Measurements from ENCODE around the gene CACNA2D3. TPM values are rescaled to one million over a fixed set of nuclear protein-coding genes. Genes with fewer than 3 reads are reported as not detected.

Gene CACNA2D3
- total RNA-seq, 2 donors from 2014 or later, result 1.1 to 5.9 TPM

DNA sequence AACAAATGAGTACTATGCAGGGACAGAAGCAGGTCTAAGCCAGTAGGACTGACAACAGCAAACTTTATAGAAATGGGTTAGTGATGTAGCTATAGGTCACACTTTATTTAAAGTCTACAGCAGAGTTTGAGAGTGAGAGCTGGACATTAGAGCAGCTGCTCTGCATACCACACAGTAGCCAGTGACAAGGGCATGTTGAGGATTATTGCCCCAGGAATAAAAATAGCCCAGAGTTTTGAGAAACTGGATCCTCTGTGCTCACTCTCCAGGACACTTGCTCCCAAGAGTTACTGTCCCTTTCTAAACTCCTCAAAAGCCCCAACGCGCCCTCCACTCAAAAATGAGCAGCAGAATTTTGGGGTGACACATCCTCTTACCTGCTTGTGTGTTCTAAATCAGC is 784.4 kb downstream of the CACNA2D3 start:
- intact Hi-C loops (cut with DNase I), result no loop called here
- Histone ChIP-seq H3K9me3 (no peaks in the 10 kb centered on the region), H3K27me3 (replicated peaks; ENCODE audit: insufficient read depth) (no peaks in the 10 kb centered on the region), H3K4me1 (replicated peaks) (no peaks in the 10 kb centered on the region), H3K27ac (no peak overlapping the region), H3K4me3 (no peak overlapping the region), H3K36me3 (no peaks in the 10 kb centered on the region)
- TF ChIP-seq POLR2A (IDR thresholded peaks at IDR 0.05) (no peak), POLR2AphosphoS5 (IDR thresholded peaks at IDR 0.05) (no peak)
- TF ChIP-seq, protein P1, sequence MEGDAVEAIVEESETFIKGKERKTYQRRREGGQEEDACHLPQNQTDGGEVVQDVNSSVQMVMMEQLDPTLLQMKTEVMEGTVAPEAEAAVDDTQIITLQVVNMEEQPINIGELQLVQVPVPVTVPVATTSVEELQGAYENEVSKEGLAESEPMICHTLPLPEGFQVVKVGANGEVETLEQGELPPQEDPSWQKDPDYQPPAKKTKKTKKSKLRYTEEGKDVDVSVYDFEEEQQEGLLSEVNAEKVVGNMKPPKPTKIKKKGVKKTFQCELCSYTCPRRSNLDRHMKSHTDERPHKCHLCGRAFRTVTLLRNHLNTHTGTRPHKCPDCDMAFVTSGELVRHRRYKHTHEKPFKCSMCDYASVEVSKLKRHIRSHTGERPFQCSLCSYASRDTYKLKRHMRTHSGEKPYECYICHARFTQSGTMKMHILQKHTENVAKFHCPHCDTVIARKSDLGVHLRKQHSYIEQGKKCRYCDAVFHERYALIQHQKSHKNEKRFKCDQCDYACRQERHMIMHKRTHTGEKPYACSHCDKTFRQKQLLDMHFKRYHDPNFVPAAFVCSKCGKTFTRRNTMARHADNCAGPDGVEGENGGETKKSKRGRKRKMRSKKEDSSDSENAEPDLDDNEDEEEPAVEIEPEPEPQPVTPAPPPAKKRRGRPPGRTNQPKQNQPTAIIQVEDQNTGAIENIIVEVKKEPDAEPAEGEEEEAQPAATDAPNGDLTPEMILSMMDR (IDR thresholded peaks at IDR 0.05), result no peak
- no peak for DNase-seq (ENCODE audit: low spot score)
- WGBS, result 97% methylated on average over 2 of the region's 2 CpGs

GRCh38 chr3:54909191-54909590 is 786.8 kb downstream of the CACNA2D3 start:
- Histone ChIP-seq H3K9me3 (no peaks in the 10 kb centered on the region), H3K27me3 (replicated peaks; ENCODE audit: insufficient read depth) (no peaks in the 10 kb centered on the region), H3K4me1 (replicated peaks) (no peaks in the 10 kb centered on the region), H3K27ac (no peak overlapping the region), H3K4me3 (no peak overlapping the region), H3K36me3 (no peaks in the 10 kb centered on the region)
- DNase-seq (ENCODE audit: low spot score), result no peak
- WGBS, result 88% methylated on average over 2 of the region's 2 CpGs
- TF ChIP-seq POLR2A (IDR thresholded peaks at IDR 0.05), result no peak
- intact Hi-C loops (cut with DNase I), result no loop called here

GRCh38 chr3:54914180-54914579 is 791.8 kb downstream of the CACNA2D3 start:
- TF ChIP-seq POLR2A (IDR thresholded peaks at IDR 0.05), result no peak
- no peak for TF ChIP-seq POLR2AphosphoS5 (IDR thresholded peaks at IDR 0.05)
- TF ChIP-seq, protein P1 (IDR thresholded peaks at IDR 0.05), result no peak
- no peaks in the 10 kb centered on the region for H3K36me3 ChIP-seq
- no peak overlapping the region for H3K27ac ChIP-seq
- H3K27me3 ChIP-seq (replicated peaks; ENCODE audit: insufficient read depth), result no peaks in the 10 kb centered on the region
- WGBS, result 83% methylated on average over 2 of the region's 2 CpGs
- DNase-seq (ENCODE audit: low spot score), result no peak
- H3K9me3 ChIP-seq, result no peaks in the 10 kb centered on the region
- no peaks in the 10 kb centered on the region for H3K4me1 ChIP-seq (replicated peaks)
- intact Hi-C loops (cut with DNase I), result no loop called here
- no peak overlapping the region for H3K4me3 ChIP-seq

- no peaks in the 10 kb centered on the region for H3K4me1 ChIP-seq (replicated peaks)
- TF ChIP-seq, protein P1 (IDR thresholded peaks at IDR 0.05), result no peak
- TF ChIP-seq POLR2AphosphoS5 (IDR thresholded peaks at IDR 0.05) (no peak), POLR2A (IDR thresholded peaks at IDR 0.05) (no peak)
- DNase-seq (ENCODE audit: low spot score), result no peak
- no peaks in the 10 kb centered on the region for H3K27me3 ChIP-seq (replicated peaks; ENCODE audit: insufficient read depth)
- H3K4me3 ChIP-seq, result no peak overlapping the region
- no peak overlapping the region for H3K27ac ChIP-seq
- intact Hi-C loops (cut with DNase I), result no loop called here
- H3K9me3 ChIP-seq, result no peaks in the 10 kb centered on the region
- 42% methylated on average over 4 of the region's 4 CpGs for WGBS
- no peaks in the 10 kb centered on the region for H3K36me3 ChIP-seq
These were observed 792.8 kb downstream of the CACNA2D3 start for GRCh38 chr3:54915181-54915580.

- no peaks in the 10 kb centered on the region for H3K36me3 ChIP-seq
- 94% methylated on average over 8 of the region's 8 CpGs for WGBS
- no peaks in the 10 kb centered on the region for H3K9me3 ChIP-seq
- no peaks in the 10 kb centered on the region for H3K4me1 ChIP-seq (replicated peaks)
- H3K27me3 ChIP-seq (replicated peaks; ENCODE audit: insufficient read depth), result no peaks in the 10 kb centered on the region
- no peak overlapping the region for H3K4me3 ChIP-seq
- DNase-seq (ENCODE audit: low spot score), result no peak
- intact Hi-C loops (cut with DNase I), result no loop called here
- no peak for TF ChIP-seq POLR2AphosphoS5 (IDR thresholded peaks at IDR 0.05)
- no peak overlapping the region for H3K27ac ChIP-seq
These were observed 793.6 kb downstream of the CACNA2D3 start for GRCh38 chr3:54915976-54916375.

GRCh38 chr3:54916732-54917131 is 794.4 kb downstream of the CACNA2D3 start:
- no peak for TF ChIP-seq POLR2AphosphoS5 (IDR thresholded peaks at IDR 0.05)
- TF ChIP-seq, protein P1 (IDR thresholded peaks at IDR 0.05), result no peak
- TF ChIP-seq POLR2A (IDR thresholded peaks at IDR 0.05), result no peak
- H3K36me3 ChIP-seq, result no peaks in the 10 kb centered on the region
- H3K27ac ChIP-seq, result no peak overlapping the region
- no peaks in the 10 kb centered on the region for H3K4me1 ChIP-seq (replicated peaks)
- no peaks in the 10 kb centered on the region for H3K27me3 ChIP-seq (replicated peaks; ENCODE audit: insufficient read depth)
- no peak for DNase-seq (ENCODE audit: low spot score)
- H3K4me3 ChIP-seq, result no peak overlapping the region
- H3K9me3 ChIP-seq, result no peaks in the 10 kb centered on the region
- intact Hi-C loops (cut with DNase I), result no loop called here
